Motor neuron (in vitro differentiated cells): ENCODE data around the gene MBNL2. TPM values are rescaled to one million over a fixed set of nuclear protein-coding genes. Genes with fewer than 3 reads are reported as not detected.

Source experiments
- ATAC-seq, 8 experiments: fragments of 200-7000 bp; cut with Tn5 transposase; replicated peaks in 6 of 8; 2 replicates each; pipeline ENCODE4 v1.8.0; 2021; ENCODE audit warnings: mild to moderate bottlenecking in 8 of 8, moderate library complexity in 8 of 8
- H3K27ac ChIP-seq, 2 donors: fragments of 250-450 bp; sonication (Bioruptor Pico); 2 replicates each; pipeline ENCODE4 v1.9.0; 2021; ENCODE audit warnings: antibody characterized with exemption in 2 of 2, mild to moderate bottlenecking in 2 of 2, moderate library complexity in 1 of 2
- H3K4me1 ChIP-seq, 2 donors: fragments of 250-450 bp; sonication (Bioruptor Pico); replicated peaks in 1 of 2; 2 replicates each; pipeline ENCODE4 v1.6.1; 2021; ENCODE audit warnings: antibody characterized with exemption in 2 of 2, mild to moderate bottlenecking in 2 of 2, moderate library complexity in 1 of 2
- H3K4me3 ChIP-seq, 5 donors: fragments of 250-450 bp; sonication (Bioruptor Pico); 2 replicates each; pipeline ENCODE4 v1.9.0; 2021; ENCODE audit warnings: antibody characterized with exemption in 5 of 5, mild to moderate bottlenecking in 5 of 5, moderate library complexity in 4 of 5
- WGBS, 10 experiments: fragments of 450-650 bp; shearing (Covaris generic); methylation state at CpG; one replicate each; pipeline ENCODE4 v1.0.0; 2022; 5-methylcytosine and 5-hydroxymethylcytosine counted together
- in situ Hi-C, 9 experiments: fragments of 400-800 bp; cut with MboI; loops; one replicate each; pipeline ENCODE4 v1.15.0; 2021; ENCODE audit warnings: low sequenced_read_pairs in 9 of 9, low pct_unique_long_range_greater_than_20kb in 2 of 9; ENCODE audit not compliant: unreplicated experiment in 9 of 9
- total RNA-seq, 8 experiments: library from RNA; unstranded; fragments of 300-600 nt; gene quantifications; 2 replicates each; pipeline versions ENCODE4 v1.2.3 to v1.2.4, GENCODE V29; 2022

The MBNL2 gene
- total RNA-seq, 8 experiments from 2014 or later, result 6.9 to 317 (median 54.7) TPM

DNA sequence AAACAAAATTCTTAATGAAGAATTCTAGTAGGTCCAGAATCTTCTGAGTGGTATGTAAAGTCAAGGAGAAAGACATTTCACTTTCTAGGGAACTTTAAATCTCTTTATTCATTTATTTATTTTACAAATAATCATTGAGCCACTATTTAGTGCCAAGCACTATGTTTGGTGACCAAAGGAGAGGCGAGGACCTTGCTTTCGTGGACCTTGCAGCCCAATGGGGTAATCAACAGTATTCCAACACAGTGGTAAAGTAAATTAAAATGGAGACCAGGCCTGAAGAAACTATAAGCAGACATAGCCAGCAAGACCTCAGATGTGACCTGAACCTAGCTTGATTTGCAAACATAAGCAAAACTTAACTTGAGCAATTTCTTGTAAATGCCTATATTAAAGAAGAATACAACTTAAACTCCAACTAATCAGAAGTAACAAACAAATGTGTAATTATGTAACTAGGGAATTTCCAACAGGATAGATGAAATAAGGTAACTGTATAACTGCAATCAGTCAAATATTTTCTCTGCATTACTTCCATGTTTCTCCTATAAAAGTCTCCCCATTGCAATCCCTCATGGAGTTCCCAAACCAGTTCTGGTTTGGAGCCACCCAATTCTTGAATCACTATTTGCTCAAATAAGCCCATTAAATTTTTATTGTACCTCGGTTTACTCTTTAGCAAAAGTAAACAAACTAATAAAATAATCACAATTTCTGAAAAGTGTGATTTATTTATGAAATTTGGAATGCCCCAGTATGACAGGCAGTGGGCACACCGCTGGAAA lies 67.6 kb downstream of the MBNL2 start:
- Histone ChIP-seq H3K4me3 (no peak overlapping the region), H3K4me1 (peaks cover 0 to 21% of the 10 kb centered on the region in 2 donors), H3K27ac (no peak overlapping the region)
- WGBS, 10 experiments, result 88 to 100% (median 100%) methylated on average over 2 to 4 of the region's 4 CpGs; no CpG with 5 or more reads in 3 of the 10 experiments
- no peak for ATAC-seq
- in situ Hi-C loops, result no loop called here

- ATAC-seq, result peak in 4 of 8 experiments; percentile 17 to 51 (median 22)
- Histone ChIP-seq H3K4me3 (no peak overlapping the region), H3K4me1 (no peaks in the 10 kb centered on the region), H3K27ac (no peak overlapping the region)
- WGBS, 10 experiments, result 2 to 94% (median 73%) methylated on average over 2 to 5 of the region's 5 CpGs; no CpG with 5 or more reads in 1 of the 10 experiments
- in situ Hi-C loops, result no loop called here
These were observed 73.4 kb downstream of the MBNL2 start for GRCh38 chr13:97295283-97296182.

DNA sequence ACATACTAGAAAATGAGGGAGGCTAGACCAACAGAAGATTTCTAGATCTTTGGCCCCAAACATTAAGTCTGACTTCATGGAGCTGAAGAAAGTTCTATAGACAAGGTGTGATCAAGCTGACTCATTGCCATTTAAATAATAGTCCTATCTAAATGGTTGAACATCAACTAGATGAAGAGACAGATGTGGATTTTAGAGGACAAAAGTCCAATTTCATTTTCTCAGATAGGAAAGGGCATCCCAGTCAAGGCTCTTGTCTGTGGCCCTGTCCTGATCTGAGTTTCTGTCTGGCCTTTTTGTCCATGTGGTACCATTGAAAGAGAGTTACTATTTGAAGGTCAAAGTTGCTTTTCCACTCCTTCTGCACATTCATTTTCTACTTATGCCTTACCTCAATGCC lies 74.6 kb downstream of the MBNL2 start:
- no peaks in the 10 kb centered on the region for H3K4me1 ChIP-seq
- no peak overlapping the region for H3K4me3 ChIP-seq
- in situ Hi-C loops, result no loop called here
- no peak for ATAC-seq
- no peak overlapping the region for H3K27ac ChIP-seq

DNA sequence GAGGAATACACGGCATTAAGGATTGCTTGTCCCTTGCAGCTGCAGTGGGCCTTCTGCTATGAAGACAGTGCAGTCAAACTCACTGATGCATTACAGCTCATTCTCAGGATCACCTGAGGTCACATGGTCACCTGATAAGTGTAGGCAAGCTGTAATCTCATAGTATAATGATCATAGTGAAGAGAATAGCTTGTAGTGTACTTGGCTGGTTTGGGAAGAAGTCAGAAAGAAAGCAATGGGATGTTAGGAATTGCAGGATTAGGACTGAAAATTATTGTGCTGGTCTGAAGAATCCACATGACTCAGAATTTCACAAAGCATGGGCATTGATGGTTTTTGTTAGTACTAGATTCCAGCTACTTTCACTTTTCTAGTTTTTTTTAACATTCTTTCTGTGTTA lies 76.7 kb downstream of the MBNL2 start:
- no peaks in the 10 kb centered on the region for H3K4me1 ChIP-seq

GRCh38 chr13:97300871-97301270 lies 78.7 kb downstream of the MBNL2 start:
- ATAC-seq, result peak in 2 of 8 experiments; percentile 12 to 38
- in situ Hi-C loops, result no loop called here
- WGBS, 10 experiments, result 42 to 100% (median 75%) methylated on average over 1 to 3 of the region's 3 CpGs; no CpG with 5 or more reads in 1 of the 10 experiments
- Histone ChIP-seq H3K4me1 (peaks cover 0 to under 1% of the 10 kb centered on the region in 2 donors), H3K4me3 (no peak overlapping the region), H3K27ac (no peak overlapping the region)

More for the DNA sequence above, 76.7 kb downstream of the MBNL2 start:
- WGBS, 10 experiments, result 60 to 100% (median 91%) methylated on average over 1 of the region's 1 CpG; no CpG with 5 or more reads in 1 of the 10 experiments
- ATAC-seq, result peak in 1 of 8 experiments; percentile 53
- no peak overlapping the region for H3K4me3 ChIP-seq
- no peak overlapping the region for H3K27ac ChIP-seq
- in situ Hi-C loops, result no loop called here

DNA sequence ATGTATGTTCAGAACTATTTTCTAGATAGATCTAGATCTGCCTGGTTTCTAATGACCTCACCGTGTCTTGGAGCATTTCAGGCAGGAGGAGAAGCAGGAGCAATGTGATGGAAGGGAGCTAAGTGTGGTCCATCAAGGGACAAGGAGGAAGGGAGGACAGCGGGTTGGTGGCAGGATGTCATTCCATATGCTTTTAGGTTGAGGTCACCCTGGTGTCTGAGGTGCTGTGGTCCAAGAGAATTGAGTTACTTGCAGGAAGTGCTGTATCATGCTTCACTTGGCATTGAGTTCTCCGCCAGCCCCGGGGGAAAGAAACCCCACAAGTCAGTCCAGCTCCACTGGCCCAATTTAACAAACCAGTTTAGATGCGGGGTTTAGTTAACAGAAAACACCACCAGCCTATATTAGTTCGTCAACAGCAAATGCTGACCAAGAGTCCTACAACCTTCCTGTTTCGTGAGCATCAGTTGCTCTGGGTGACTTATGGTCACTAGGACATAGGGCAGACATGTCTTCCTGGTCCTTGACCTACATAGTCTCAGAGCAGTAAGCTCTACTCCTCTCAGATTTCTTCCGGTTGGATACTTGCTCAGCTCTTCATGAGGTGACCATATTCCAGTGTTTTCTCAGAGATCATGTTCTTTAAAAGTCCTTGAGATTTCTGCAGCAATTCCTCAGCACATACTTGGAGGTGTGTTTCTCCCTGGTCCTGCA lies 79.4 kb downstream of the MBNL2 start:
- Histone ChIP-seq H3K27ac (no peak overlapping the region), H3K4me1 (peaks cover 4 to 7% of the 10 kb centered on the region in 2 donors), H3K4me3 (no peak overlapping the region)
- in situ Hi-C loops, result no loop called here
- WGBS, 10 experiments, result 80 to 100% (median 92%) methylated on average over 1 to 6 of the region's 8 CpGs
- peak in 1 of 8 experiments; percentile 21 for ATAC-seq

- 50 to 100% (median 86%) methylated on average over 1 to 3 of the region's 3 CpGs; no CpG with 5 or more reads in 5 of the 10 experiments for WGBS, 10 experiments
- in situ Hi-C loops, result no loop called here
- ATAC-seq, result peak in 4 of 8 experiments; percentile 14 to 38 (median 25)
- Histone ChIP-seq H3K4me1 (peaks cover 14 to 16% of the 10 kb centered on the region in 2 donors), H3K27ac (no peak overlapping the region), H3K4me3 (no peak overlapping the region)
These were observed 80.5 kb downstream of the MBNL2 start for GRCh38 chr13:97302611-97303010.

- H3K4me1 ChIP-seq, result peaks cover 28 to 32% of the 10 kb centered on the region in 2 donors
- WGBS, 10 experiments, result 75 to 100% (median 95%) methylated on average over 1 of the region's 1 CpG; no CpG with 5 or more reads in 4 of the 10 experiments
- in situ Hi-C loops, result no loop called here
- H3K4me3 ChIP-seq, result no peak overlapping the region
- no peak overlapping the region for H3K27ac ChIP-seq
- no peak for ATAC-seq
These were observed 84.0 kb downstream of the MBNL2 start for GRCh38 chr13:97306106-97306505.

GRCh38 chr13:97306645-97307044 lies 84.5 kb downstream of the MBNL2 start:
- H3K4me3 ChIP-seq, result no peak overlapping the region
- ATAC-seq, result no peak
- H3K27ac ChIP-seq, result no peak overlapping the region
- peaks cover 28 to 32% of the 10 kb centered on the region in 2 donors for H3K4me1 ChIP-seq
- in situ Hi-C loops, result no loop called here

DNA sequence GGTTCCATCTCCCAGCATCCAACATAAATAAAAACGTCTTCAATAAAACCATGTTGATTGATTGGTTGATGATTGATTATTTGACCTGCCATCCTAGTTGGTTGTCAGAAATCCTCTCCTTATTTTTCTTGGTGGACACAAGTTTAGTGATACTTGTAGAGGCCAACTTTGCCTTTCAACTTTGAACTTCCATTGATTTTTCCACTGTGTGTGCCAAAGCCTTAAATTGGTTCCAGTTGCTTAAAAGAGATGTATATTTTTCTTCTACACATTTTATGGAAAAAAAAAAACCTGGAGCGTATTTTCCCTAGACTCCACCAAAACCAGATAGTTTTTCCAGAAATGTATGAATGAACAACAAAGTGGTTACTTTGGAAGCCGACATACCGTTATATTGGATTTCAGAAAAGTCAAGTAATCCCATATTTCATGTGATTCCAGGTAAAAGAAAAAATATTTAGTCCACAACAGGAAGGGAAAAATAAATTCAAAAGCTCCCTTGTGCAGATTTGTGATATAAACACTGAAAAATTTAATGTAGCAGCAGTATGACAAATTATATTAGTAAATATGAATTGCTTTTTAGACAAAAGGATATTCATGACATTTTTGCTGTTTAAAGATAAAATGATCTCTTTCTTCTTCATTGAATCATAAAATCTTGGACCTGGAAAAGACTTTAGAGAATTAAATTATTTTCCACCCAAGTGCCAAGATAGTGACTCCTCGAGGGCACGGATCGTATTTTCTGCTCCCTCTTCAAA lies 85.2 kb downstream of the MBNL2 start:
- ATAC-seq, result no peak
- in situ Hi-C loops, result no loop called here
- no peak overlapping the region for H3K4me3 ChIP-seq
- H3K4me1 ChIP-seq, result peaks cover 28 to 32% of the 10 kb centered on the region in 2 donors
- H3K27ac ChIP-seq, result peak overlapping the region in 1 of 2 donors; percentile 14
- WGBS, 10 experiments, result 0 to 80% (median 60%) methylated on average over 3 to 7 of the region's 7 CpGs

GRCh38 chr13:97307882-97308624 lies 85.9 kb downstream of the MBNL2 start:
- peak; percentile 50 to 87 (median 75) for ATAC-seq
- 0 to 39% (median 14%) methylated on average over 1 to 3 of the region's 3 CpGs for WGBS, 10 experiments
- peaks cover 28 to 32% of the 10 kb centered on the region in 2 donors for H3K4me1 ChIP-seq
- H3K27ac ChIP-seq, result peak overlapping the region in 1 of 2 donors; percentile 14
- H3K4me3 ChIP-seq, result no peak overlapping the region
- in situ Hi-C loops, result no loop called here
